H1 (cell line): ENCODE data around the gene TOM1L2. TPM values are rescaled to one million over a fixed set of nuclear protein-coding genes. Genes with fewer than 3 reads are reported as not detected.

Experiments
- CTCF ChIA-PET: fragments of 300-600 bp; sonication (Branson Sonifier 250); formaldehyde crosslinking; loops from one replicate; lab custom pipeline; 2021; ENCODE audit not compliant: partially characterized antibody; lab: Charles Lee
- POLR2A ChIA-PET: fragments of 300-600 bp; sonication (Branson Sonifier 250); formaldehyde crosslinking; loops from one replicate; lab custom pipeline; 2021; ENCODE audit warnings: inconsistent platforms; ENCODE audit not compliant: partially characterized antibody; lab: Charles Lee
- DNase-seq, 2 experiments: peaks; one replicate each; pipeline versions ENCODE4 v3.0.0 to v3.0.0-alpha.2; 2010 to 2022; ENCODE audit warnings: low spot score in 2 of 2, low read depth in 1 of 2, mixed read lengths in 1 of 2
- FAIRE-seq: peaks from 2 replicates; lab custom pipeline; 2011; peaks lifted over from hg19 to GRCh38; lab: Jason Lieb, UNC
- H2AFZ ChIP-seq: 2 replicates; pipeline ENCODE4 v1.8.1; 2012; ENCODE audit warnings: low read length, inconsistent platforms
- H2AK5ac ChIP-seq: 2 replicates; pipeline ENCODE4 v1.6.1; 2013; ENCODE audit warnings: low read depth, low read length
- H2BK120ac ChIP-seq: replicated peaks from 2 replicates; pipeline ENCODE3; 2013; ENCODE audit warnings: low read depth, low read length, inconsistent platforms
- H2BK12ac ChIP-seq: 2 replicates; pipeline ENCODE4 v1.6.1; 2013; ENCODE audit warnings: low read depth, low read length
- H2BK15ac ChIP-seq: 2 replicates; pipeline ENCODE4 v1.6.1; 2013; ENCODE audit warnings: low read length
- H2BK20ac ChIP-seq: 2 replicates; pipeline ENCODE4 v1.6.1; 2013; ENCODE audit warnings: low read length
- H2BK5ac ChIP-seq: 2 replicates; pipeline ENCODE4 v1.6.1; 2013; ENCODE audit warnings: low read depth, low read length
- H3K14ac ChIP-seq: 2 replicates; pipeline ENCODE4 v1.6.1; 2013; ENCODE audit warnings: inconsistent platforms; ENCODE audit not compliant: insufficient read length
- H3K18ac ChIP-seq: 2 replicates; pipeline ENCODE4 v1.6.1; 2013; ENCODE audit warnings: low read length; ENCODE audit errors: extremely low read depth
- H3K23ac ChIP-seq: 2 replicates; pipeline ENCODE4 v1.6.1; 2013; ENCODE audit warnings: inconsistent platforms; ENCODE audit not compliant: insufficient read length
- H3K23me2 ChIP-seq: 2 replicates; pipeline ENCODE4 v1.6.1; 2013; ENCODE audit warnings: low read depth, low read length
- H3K27ac ChIP-seq: 2 replicates; pipeline ENCODE4 v1.6.1; 2011; ENCODE audit warnings: low read depth, low read length, inconsistent platforms
- H3K27me3 ChIP-seq, 4 experiments: replicated peaks in 1 of 4; 1 replicate in 1 of 4; 2 replicates in 3 of 4; pipeline versions ENCODE4 v1.6.1 to v1.8.1; 2011 to 2013; ENCODE audit warnings: low read length in 3 of 4, mild to moderate bottlenecking in 3 of 4, inconsistent platforms in 2 of 4, mixed read lengths in 2 of 4, moderate library complexity in 1 of 4; ENCODE audit not compliant: control insufficient read depth in 3 of 4, insufficient read depth in 3 of 4; ENCODE audit errors: extremely low read depth in 1 of 4
- H3K36me3 ChIP-seq, 4 experiments: 2 replicates each; pipeline versions ENCODE4 v1.6.1 to v1.8.1; 2011 to 2013; ENCODE audit warnings: mild to moderate bottlenecking in 4 of 4, low read length in 3 of 4, moderate library complexity in 2 of 4, control low read depth in 1 of 4, inconsistent platforms in 1 of 4; ENCODE audit not compliant: insufficient read depth in 4 of 4, control insufficient read depth in 2 of 4
- H3K4ac ChIP-seq: replicated peaks from 2 replicates; pipeline ENCODE3; 2013; ENCODE audit warnings: low read length, low read depth, mixed read lengths, inconsistent platforms; ENCODE audit not compliant: insufficient read length
- H3K4me1 ChIP-seq, 4 experiments: replicated peaks in 1 of 4; 1 replicate in 1 of 4; 2 replicates in 3 of 4; pipeline versions ENCODE4 v1.6.1 to v1.8.1; 2011 to 2013; ENCODE audit warnings: low read length in 3 of 4, inconsistent platforms in 2 of 4, mixed read lengths in 1 of 4; ENCODE audit not compliant: insufficient read depth in 4 of 4, control insufficient read depth in 3 of 4
- H3K4me2 ChIP-seq, 2 experiments: 2 replicates each; pipeline versions ENCODE4 v1.6.1 to v1.8.1; 2011 to 2013; ENCODE audit warnings: low read depth in 2 of 2, low read length in 2 of 2, control low read depth in 1 of 2, inconsistent platforms in 1 of 2, mild to moderate bottlenecking in 1 of 2; ENCODE audit not compliant: insufficient read depth in 1 of 2
- H3K4me3 ChIP-seq, 4 experiments: fragments of 200-600, 300-600 bp in 1 of 4; sonication (generic), shearing (Covaris generic), sonication (Bioruptor Twin) in 1 of 4; 2 replicates each; pipeline versions ENCODE4 v1.5.1 to v1.8.1; 2011 to 2016; ENCODE audit warnings: low read length in 4 of 4, low read depth in 3 of 4, control low read depth in 2 of 4, inconsistent platforms in 2 of 4, mild to moderate bottlenecking in 2 of 4, mixed read lengths in 1 of 4, moderate library complexity in 1 of 4; ENCODE audit not compliant: insufficient read depth in 2 of 4; ENCODE audit errors: extremely low read depth in 1 of 4
- H3K56ac ChIP-seq: replicated peaks from 2 replicates; pipeline ENCODE3; 2013; ENCODE audit warnings: low read depth, mild to moderate bottlenecking, mixed read lengths, low read length, inconsistent platforms; ENCODE audit not compliant: insufficient read length
- H3K79me1 ChIP-seq: 2 replicates; pipeline ENCODE4 v1.6.1; 2013; ENCODE audit warnings: low read depth, low read length, control low read depth
- H3K79me2 ChIP-seq, 2 experiments: 2 replicates each; pipeline versions ENCODE4 v1.6.1 to v1.8.1; 2012 to 2013; ENCODE audit warnings: low read length in 2 of 2, mild to moderate bottlenecking in 2 of 2, inconsistent platforms in 1 of 2; ENCODE audit not compliant: insufficient read depth in 2 of 2, control insufficient read depth in 1 of 2
- H3K9ac ChIP-seq, 4 experiments: replicated peaks in 1 of 4; 1 replicate in 1 of 4; 2 replicates in 3 of 4; pipeline versions ENCODE4 v1.6.1 to v1.8.1; 2011 to 2013; ENCODE audit warnings: low read depth in 3 of 4, low read length in 3 of 4, control low read depth in 2 of 4, mild to moderate bottlenecking in 2 of 4, moderate library complexity in 2 of 4, inconsistent platforms in 1 of 4; ENCODE audit errors: extremely low read depth in 1 of 4
- H3K9me3 ChIP-seq, 2 experiments: 2 replicates each; pipeline versions ENCODE4 v1.6.1 to v1.8.1; 2012 to 2013; ENCODE audit warnings: mild to moderate bottlenecking in 2 of 2, moderate library complexity in 2 of 2, control low read depth in 1 of 2, inconsistent platforms in 1 of 2, low read depth in 1 of 2, low read length in 1 of 2, mixed read lengths in 1 of 2; ENCODE audit not compliant: insufficient read depth in 2 of 2
- H4K20me1 ChIP-seq, 2 experiments: replicated peaks in 1 of 2; 2 replicates each; pipeline versions ENCODE3 to v1.8.1; 2011 to 2013; ENCODE audit warnings: inconsistent platforms in 2 of 2, low read length in 2 of 2, mild to moderate bottlenecking in 1 of 2; ENCODE audit not compliant: insufficient read depth in 2 of 2, control insufficient read depth in 1 of 2
- H4K5ac ChIP-seq: 2 replicates; pipeline ENCODE4 v1.6.1; 2013; ENCODE audit warnings: low read length, low read depth, mixed read lengths, inconsistent platforms; ENCODE audit not compliant: insufficient read length
- H4K8ac ChIP-seq: 2 replicates; pipeline ENCODE4 v1.8.0; 2013; ENCODE audit warnings: mild to moderate bottlenecking, moderate library complexity, low read length, inconsistent platforms; ENCODE audit not compliant: insufficient read depth; ENCODE audit errors: extremely low read depth
- H4K91ac ChIP-seq: replicated peaks from 2 replicates; pipeline ENCODE3; 2013; ENCODE audit warnings: low read length, mixed read lengths, inconsistent platforms; ENCODE audit not compliant: insufficient read length
- ASH2L ChIP-seq: fragments of 200-600, 300-600 bp; sonication (generic); IDR thresholded peaks from one replicate; pipeline ENCODE4 v1.7.1; 2017; ENCODE audit warnings: low read length
- CBX5 ChIP-seq: fragments of 300-800, 300-1000 bp; sonication (generic); IDR thresholded peaks from 2 replicates; pipeline ENCODE4 v1.7.1; 2016; ENCODE audit warnings: antibody characterized with exemption, low read length, low read depth
- CTBP2 ChIP-seq: IDR thresholded peaks from 2 replicates; pipeline ENCODE4 v1.7.0; 2011; ENCODE audit warnings: borderline replicate concordance, mild to moderate bottlenecking, moderate library complexity, mixed read lengths, low read length; ENCODE audit not compliant: insufficient read depth, insufficient read length
- E2F6 ChIP-seq: IDR thresholded peaks from 2 replicates; pipeline ENCODE4 v1.6.1; 2012; ENCODE audit warnings: inconsistent platforms
- EGR1 ChIP-seq: IDR thresholded peaks from 2 replicates; pipeline ENCODE4 v1.6.1; 2011; ENCODE audit warnings: low read depth, low read length, borderline replicate concordance
- KDM4A ChIP-seq: IDR thresholded peaks from one replicate; pipeline ENCODE4 v1.7.1; 2012; ENCODE audit warnings: low read depth, mild to moderate bottlenecking, moderate library complexity, low read length, inconsistent platforms; ENCODE audit not compliant: severe bottlenecking
- KDM5A ChIP-seq: fragments of 200-600 bp; IDR thresholded peaks from 2 replicates; pipeline ENCODE4 v1.7.1; 2012; ENCODE audit warnings: mild to moderate bottlenecking, low read length, inconsistent platforms, mixed read lengths
- RAD21 ChIP-seq, 2 experiments: IDR thresholded peaks in 1 of 2; conservative IDR thresholded peaks in 1 of 2; 2 replicates each; pipeline ENCODE4 v1.6.1; 2011; ENCODE audit warnings: low read depth in 2 of 2, low read length in 2 of 2, improper control_type of control experiment in 1 of 2, inconsistent platforms in 1 of 2, mild to moderate bottlenecking in 1 of 2, moderate library complexity in 1 of 2
- RXRA ChIP-seq: IDR thresholded peaks from 2 replicates; pipeline ENCODE4 v1.6.1; 2011; ENCODE audit warnings: low read depth, mild to moderate bottlenecking, low read length, moderate library complexity; ENCODE audit not compliant: insufficient read depth
- SAP30 ChIP-seq: fragments of 300-600 bp; sonication (generic); IDR thresholded peaks from 2 replicates; pipeline ENCODE4 v1.7.1; 2012; ENCODE audit warnings: low read length, moderate library complexity, mild to moderate bottlenecking, inconsistent platforms; ENCODE audit not compliant: insufficient read depth, insufficient replicate concordance
- TEAD4 ChIP-seq: IDR thresholded peaks from 2 replicates; pipeline ENCODE4 v1.6.1; 2012; ENCODE audit warnings: low read depth, low read length, inconsistent platforms, mixed read lengths
- ZNF274 ChIP-seq: IDR thresholded peaks from 2 replicates; pipeline ENCODE4 v1.7.0; 2012; ENCODE audit warnings: low read length, borderline replicate concordance; ENCODE audit errors: extremely low read depth
- WGBS, 2 experiments: shearing (Covaris generic) in 1 of 2; methylation state at CpG; one replicate each; pipeline versions ENCODE4 v1.1.6 to v1.1.7; 2013 to 2015; ENCODE audit warnings: low lambda C conversion rate in 2 of 2, mixed read lengths in 2 of 2, inconsistent platforms in 1 of 2, low coverage in 1 of 2, missing lambda C conversion rate in 1 of 2; ENCODE audit not compliant: insufficient replicate concordance in 2 of 2, insufficient coverage in 1 of 2, insufficient read length in 1 of 2; ENCODE audit errors: extremely low coverage in 1 of 2, missing lambda C conversion rate in 1 of 2; 5-methylcytosine and 5-hydroxymethylcytosine counted together
- polyA plus RNA-seq, 7 experiments: library from polyadenylated mRNA; depleted of rRNA in 3 of 7; stranded (reverse) in 5 of 7; unstranded in 2 of 7; fragments of >200 nt in 5 of 7; fragments of 200-250 nt in 2 of 7; gene quantifications; 1 replicate in 5 of 7; 2 replicates in 1 of 7; 4 replicates in 1 of 7; pipeline versions ENCODE4 v1.2.1 to v1.2.3, GENCODE V29; 2011 to 2013; ENCODE audit warnings: missing spikeins in 2 of 7, mixed read lengths in 2 of 7
- total RNA-seq: library from RNA; stranded (reverse); fragmentation: NEBNext Ultra II Directional; extraction: Animal tissue kit (Norgen Biotek cat#: 25700); gene quantifications from 2 replicates; pipeline ENCODE4 v1.2.1, GENCODE V29; 2021

Gene TOM1L2
- total and polyA plus RNA-seq, 2 of the 8 experiments (the other 6 are each of a cell fraction or from before 2014, with no cell fraction given): 2.0 to 3.4 TPM

- Histone ChIP-seq H2BK20ac (peak overlapping the region; percentile 67), H3K9ac (0 out of 7 replicates have a peak overlapping the region, but pooled peaks of 1 of the 4 experiments have one; percentile 4), H3K36me3 (peaks cover 0 to 13% (median 2%) of the 10 kb centered on the region in 4 experiments; a peak in 5 of 8 replicates), H3K14ac (no peak overlapping the region), H3K56ac (no peak overlapping the region), H2AK5ac (peak overlapping the region; percentile 89; the same call in 1 of the 2 replicates), H4K91ac (no peak overlapping the region), H3K27me3 (no peaks in the 10 kb centered on the region), H2BK12ac (peak overlapping the region; percentile 97; the same call in 1 of the 2 replicates), H3K4me3 (peak overlapping the region in 1 of 4 experiments; percentile 81; a peak in 1 of 8 replicates), H3K23me2 (peaks cover 11% of the 10 kb centered on the region), H4K8ac (no peak overlapping the region), H2BK5ac (no peak overlapping the region), H3K23ac (no peak overlapping the region), H4K5ac (no peak overlapping the region), H3K9me3 (no peaks in the 10 kb centered on the region), H2BK15ac (peak overlapping the region; percentile 98), H3K18ac (no peak overlapping the region), H3K79me1 (peaks cover 21% of the 10 kb centered on the region), H3K4me1 (peaks cover 14 to 38% (median 30%) of the 10 kb centered on the region in 4 experiments), H3K4ac (no peak overlapping the region), H2BK120ac (no peak overlapping the region), H3K4me2 (peak overlapping the region in 1 of 2 experiments; percentile 86; a peak in 1 of 4 replicates), H4K20me1 (peaks cover 30 to 35% of the 10 kb centered on the region in 2 experiments), H3K79me2 (peaks cover 35 to 56% of the 10 kb centered on the region in 2 experiments), H3K27ac (no peak overlapping the region), H2AFZ (no peak overlapping the region)
- DNase-seq (no peak), FAIRE-seq (no peak)
- WGBS, 2 experiments: 92% methylated on average over 4 of the region's 4 CpGs; no CpG with 5 or more reads in 1 of the 2 experiments
- ChIA-PET POLR2A (interaction anchor here (1.1 to 18.4 kb wide), 4 partner anchors 10 to 86 kb away, joined by 3 to 532 read pairs (median 16); no protein-coding TSS in a partner anchor), CTCF (interaction anchor here (1.4 to 6.6 kb wide), 4 partner anchors 13 to 23 kb away, joined by 3 to 66 read pairs (median 22); no protein-coding TSS in a partner anchor)
- TF ChIP-seq CBX5 (no peak), ASH2L (no peak), KDM5A (no peak), TEAD4 (no peak), ZNF274 (no peak), SAP30 (no peak), E2F6 (no peak), CTBP2 (no peak), RXRA (no peak), RAD21 (IDR thresholded peaks at IDR 0.05 in 1 of 2, conservative IDR thresholded peaks at IDR 0.05 in 1 of 2; ENCODE audit: low read depth in 2 of 2, low read length in 2 of 2) (no peak), EGR1 (no peak), KDM4A (no peak)
These were observed 137.2 kb downstream of the TOM1L2 start for GRCh38 chr17:17834974-17835373.
